HCT116 (cell line): ENCODE measurements around the gene MYO1A. TPM values are rescaled to one million over a fixed set of nuclear protein-coding genes. Genes with fewer than 3 reads are reported as not detected.

ENCODE experiments used
- ATAC-seq: fragments of 200-7000 bp; cut with Tn5 transposase; 2 replicates; pipeline ENCODE4 v1.9.1; 2020; ENCODE audit warnings: mild to moderate bottlenecking, moderate library complexity
- BruUV-seq: library from RNA; stranded (reverse); fragments of 400-500 nt; replicated peaks from 2 replicates; lab custom pipeline; 2021; lab: Mats Ljungman, UMichigan
- CTCF ChIA-PET: fragments of 300-600 bp; sonication (Branson Sonifier 250); formaldehyde crosslinking; loops from one replicate; lab custom pipeline; 2021; ENCODE audit warnings: antibody characterized with exemption; lab: Charles Lee
- POLR2A ChIA-PET: fragments of 300-600, 350-600 bp; sonication (Branson Sonifier 250); formaldehyde crosslinking; loops from one replicate; lab custom pipeline; 2021; ENCODE audit warnings: antibody characterized with exemption; lab: Charles Lee
- RAD21 ChIA-PET, 2 experiments: fragments of 300-600 bp; sonication (Branson Sonifier 250); formaldehyde crosslinking; loops; one replicate each; lab custom pipeline; 2023; ENCODE audit warnings: low total read pairs in 2 of 2; ENCODE audit not compliant: uncharacterized antibody in 2 of 2, unreplicated experiment in 2 of 2, low non-redundant PET in 1 of 2; lab: Charles Lee
- DNase-seq: peaks from one replicate; pipeline ENCODE4 v3.0.0-alpha.2; 2010; ENCODE audit warnings: low read depth, low spot score
- H2AFZ ChIP-seq: fragments of 200-600 bp; shearing (Covaris generic), sonication (generic); 2 replicates; pipeline ENCODE4 v1.6.1; 2017; ENCODE audit warnings: low read depth, mixed run types, mixed read lengths, antibody characterized with exemption, low read length; ENCODE audit not compliant: poor library complexity, severe bottlenecking
- H3K27ac ChIP-seq: 2 replicates; pipeline ENCODE4 v1.5.1; 2012; ENCODE audit warnings: low read depth, low read length
- H3K27me3 ChIP-seq: fragments of 200-600 bp; sonication (generic); 2 replicates; pipeline ENCODE4 v1.6.1; 2016; ENCODE audit warnings: mixed run types, low read length, mixed read lengths; ENCODE audit not compliant: insufficient read depth
- H3K36me3 ChIP-seq, 2 experiments: fragments of 200-500 bp in 1 of 2; fragments of 200-600 bp in 1 of 2; sonication (Bioruptor generic) in 1 of 2; sonication (generic) in 1 of 2; 2 replicates each; pipeline versions ENCODE4 v1.5.1 to v1.6.1; 2014 to 2016; ENCODE audit warnings: low read length in 2 of 2, inconsistent platforms in 1 of 2, mixed read lengths in 1 of 2, mixed run types in 1 of 2; ENCODE audit not compliant: insufficient read depth in 2 of 2, control insufficient read depth in 1 of 2
- H3K4me1 ChIP-seq, 2 experiments: fragments of 200-600 bp in 1 of 2; sonication (generic) in 1 of 2; 2 replicates each; pipeline versions ENCODE4 v1.5.1 to v1.6.1; 2012 to 2017; ENCODE audit warnings: low read length in 2 of 2, inconsistent platforms in 1 of 2, mild to moderate bottlenecking in 1 of 2, mixed read lengths in 1 of 2, mixed run types in 1 of 2, moderate library complexity in 1 of 2; ENCODE audit not compliant: insufficient read depth in 2 of 2, control insufficient read depth in 1 of 2
- H3K4me2 ChIP-seq: fragments of 200-600 bp; sonication (generic); 2 replicates; pipeline ENCODE4 v1.6.1; 2017; ENCODE audit warnings: mixed run types, low read length, mixed read lengths
- H3K4me3 ChIP-seq, 2 experiments: fragments of 200-600 bp in 1 of 2; sonication (generic) in 1 of 2; replicated peaks in 1 of 2; 2 replicates each; pipeline ENCODE4 v1.5.1; 2011 to 2016; ENCODE audit warnings: low read length in 2 of 2, control low read depth in 1 of 2, low read depth in 1 of 2, mild to moderate bottlenecking in 1 of 2, mixed read lengths in 1 of 2, mixed run types in 1 of 2
- H3K79me2 ChIP-seq: fragments of 200-600 bp; sonication (generic); 2 replicates; pipeline ENCODE4 v1.6.1; 2017; ENCODE audit warnings: mild to moderate bottlenecking, mixed run types, low read length, moderate library complexity, mixed read lengths; ENCODE audit not compliant: insufficient read depth
- H3K9ac ChIP-seq: fragments of 200-600 bp; sonication (generic); 2 replicates; pipeline ENCODE4 v1.6.1; 2016; ENCODE audit warnings: low read length, mixed read lengths
- H3K9me2 ChIP-seq: fragments of 200-600 bp; sonication (generic), shearing (Covaris generic); 2 replicates; pipeline ENCODE4 v1.6.1; 2017; ENCODE audit warnings: mixed run types, mild to moderate bottlenecking, moderate library complexity; ENCODE audit not compliant: insufficient read depth
- H3K9me3 ChIP-seq, 2 experiments: fragments of 200-500 bp in 1 of 2; fragments of 200-600 bp in 1 of 2; sonication (Bioruptor generic) in 1 of 2; sonication (generic) in 1 of 2; 2 replicates each; pipeline ENCODE4 v1.6.1; 2014 to 2017; ENCODE audit warnings: low read length in 2 of 2, mixed read lengths in 2 of 2, inconsistent platforms in 1 of 2, low read depth in 1 of 2, mild to moderate bottlenecking in 1 of 2, mixed run types in 1 of 2, moderate library complexity in 1 of 2; ENCODE audit not compliant: control insufficient read depth in 1 of 2, insufficient read depth in 1 of 2
- H4K20me1 ChIP-seq: fragments of 200-600 bp; sonication (generic), shearing (Covaris generic); 2 replicates; pipeline ENCODE4 v1.6.1; 2017; ENCODE audit warnings: mixed run types, mild to moderate bottlenecking, moderate library complexity; ENCODE audit not compliant: insufficient read depth
- CEBPB ChIP-seq: IDR thresholded peaks from 2 replicates; pipeline ENCODE4 v1.6.1; 2012; ENCODE audit warnings: low read depth
- CTCF ChIP-seq, 3 experiments: fragments of 200-600 bp in 1 of 3; sonication (generic) in 1 of 3; IDR thresholded peaks in 2 of 3; conservative IDR thresholded peaks in 1 of 3; 2 replicates each; pipeline ENCODE4 v1.5.1; 2012 to 2017; ENCODE audit warnings: low read depth in 2 of 3, low read length in 2 of 3, antibody characterized with exemption in 1 of 3, borderline replicate concordance in 1 of 3, control low read depth in 1 of 3, mild to moderate bottlenecking in 1 of 3, mixed read lengths in 1 of 3, mixed run types in 1 of 3, moderate library complexity in 1 of 3; ENCODE audit not compliant: insufficient read depth in 1 of 3
- EGR1 ChIP-seq: IDR thresholded peaks from 2 replicates; pipeline ENCODE4 v1.6.1; 2012; ENCODE audit warnings: low read depth
- ELF1 ChIP-seq: IDR thresholded peaks from 2 replicates; pipeline ENCODE4 v1.6.1; 2012; ENCODE audit warnings: low read depth, borderline replicate concordance
- EZH2 ChIP-seq: fragments of 200-600 bp; sonication (generic); IDR thresholded peaks from 2 replicates; pipeline ENCODE4 v1.6.1; 2017; ENCODE audit warnings: antibody characterized with exemption, mixed run types
- EZH2phosphoT487 ChIP-seq: fragments of 200-600 bp; IDR thresholded peaks from 2 replicates; pipeline ENCODE4 v1.6.1; 2018; ENCODE audit warnings: antibody characterized with exemption, borderline replicate concordance
- FOSL1 ChIP-seq: IDR thresholded peaks from 2 replicates; pipeline ENCODE4 v1.6.1; 2012; ENCODE audit warnings: low read depth
- JUND ChIP-seq: IDR thresholded peaks from 2 replicates; pipeline ENCODE4 v1.6.1; 2012
- MAX ChIP-seq: IDR thresholded peaks from 2 replicates; pipeline ENCODE4 v1.6.1; 2012
- POLR2AphosphoS5 ChIP-seq: IDR thresholded peaks from 2 replicates; pipeline ENCODE4 v1.6.1; 2011; ENCODE audit warnings: mild to moderate bottlenecking, low read depth, low read length, moderate library complexity
- RAD21 ChIP-seq: IDR thresholded peaks from 2 replicates; pipeline ENCODE4 v1.6.1; 2012; ENCODE audit warnings: low read depth, mild to moderate bottlenecking
- REST ChIP-seq: IDR thresholded peaks from 2 replicates; pipeline ENCODE4 v1.6.1; 2012; ENCODE audit warnings: low read depth
- SIN3A ChIP-seq: IDR thresholded peaks from 2 replicates; pipeline ENCODE4 v1.6.1; 2012; ENCODE audit warnings: low read depth
- SP1 ChIP-seq: IDR thresholded peaks from 2 replicates; pipeline ENCODE4 v1.6.1; 2012; ENCODE audit warnings: low read depth
- SRF ChIP-seq: IDR thresholded peaks from 2 replicates; pipeline ENCODE4 v1.6.1; 2012; ENCODE audit warnings: low read depth
- YY1 ChIP-seq: IDR thresholded peaks from 2 replicates; pipeline ENCODE4 v1.6.1; 2011; ENCODE audit warnings: low read length, low read depth, moderate library complexity, mild to moderate bottlenecking; ENCODE audit not compliant: insufficient replicate concordance; ENCODE audit errors: extremely low read depth
- ZBTB33 ChIP-seq: IDR thresholded peaks from 2 replicates; pipeline ENCODE4 v1.6.1; 2011; ENCODE audit warnings: mild to moderate bottlenecking, low read length, moderate library complexity; ENCODE audit not compliant: insufficient replicate concordance; ENCODE audit errors: extremely low read depth
- ZFX ChIP-seq: fragments of 450-650 bp; IDR thresholded peaks from 2 replicates; pipeline ENCODE4 v1.6.1; 2017
- intact Hi-C: fragments of 100-400 bp; cut with micrococcal nuclease; formaldehyde crosslinking; loops from 2 replicates; pipeline ENCODE4 v1.10.0; 2022
- total RNA-seq: library from RNA; stranded (reverse); gene quantifications from one replicate; pipeline ENCODE4 v1.2.1, GENCODE V29; 2021; ENCODE audit not compliant: unreplicated experiment

Gene MYO1A
- total RNA-seq, 1 experiment from 2014 or later, result 0.76 TPM

GRCh38 chr12:56988207-56988739 is 61.7 kb downstream of the MYO1A start:
- no peak for ATAC-seq
- no peak overlapping the region for H3K9ac ChIP-seq
- POLR2A ChIA-PET, result interaction anchor here (1.0 kb wide), 1 partner anchor 263 kb away, joined by 3 read pairs; no protein-coding TSS in a partner anchor
- no peaks in the 10 kb centered on the region for H3K9me2 ChIP-seq
- RAD21 ChIA-PET, result interaction anchor here (0.6 to 1.3 kb wide), 5 partner anchors 124 to 231 kb away, joined by 3 to 7 read pairs (median 4); partner anchors contain the start of gene HSD17B6 (in 1 of the 2)
- no peaks in the 10 kb centered on the region for H3K79me2 ChIP-seq
- peaks cover 10 to 30% of the 10 kb centered on the region in 2 experiments; a peak in 3 of 4 replicates for H3K4me1 ChIP-seq
- TF ChIP-seq EZH2 (no peak), FOSL1 (no peak), POLR2AphosphoS5 (no peak), REST (no peak), JUND (no peak), ZBTB33 (no peak), RAD21 (no peak), SP1 (no peak), EGR1 (no peak), SIN3A (no peak), YY1 (no peak), CTCF (IDR thresholded peaks at IDR 0.05 in 2 of 3, conservative IDR thresholded peaks at IDR 0.05 in 1 of 3; ENCODE audit: borderline replicate concordance in 1 of 3, insufficient read depth in 1 of 3, low read depth in 2 of 3, low read length in 2 of 3) (no peak), MAX (no peak), ZFX (no peak), ELF1 (no peak), EZH2phosphoT487 (no peak), CEBPB (no peak), SRF (no peak)
- TF ChIP-seq, all 23 proteins: peak for 0
- Histone ChIP-seq H3K27ac (no peak overlapping the region), H3K4me3 (no peak overlapping the region), H2AFZ (no peak overlapping the region), H3K36me3 (no peaks in the 10 kb centered on the region), H3K9me3 (no peaks in the 10 kb centered on the region), H3K27me3 (no peaks in the 10 kb centered on the region), H3K4me2 (no peak overlapping the region; the same call in 1 of the 2 replicates), H4K20me1 (no peaks in the 10 kb centered on the region)
- no TSS peak for BruUV-seq
- intact Hi-C loops, result loop anchor here (5.0 kb wide), 1 partner anchor 41 kb away; no protein-coding TSS in a partner anchor
- DNase-seq, result no peak
- CTCF ChIA-PET, result interaction anchor here (0.6 to 4.2 kb wide), 10 partner anchors 9 to 352 kb away, joined by 3 to 36 read pairs (median 4); partner anchors contain the start of genes HSD17B6, NACA and STAT6
